Activated naive CD8-positive, alpha-beta T cell treated with anti-CD3 and anti-CD28 coated beads, Interleukin-2, amount 10 ng/mL, durations not matched to agents 7 days and 5 days (primary cell): ENCODE measurements around the gene PLA2G15. TPM values are rescaled to one million over a fixed set of nuclear protein-coding genes. Genes with fewer than 3 reads are reported as not detected.
A peak's percentile ranks its signal among the peaks of the same experiment; 100 is the strongest.

ENCODE experiments used
- ATAC-seq: fragments of 150-1000 bp; cut with Tn5 transposase; one replicate; pipeline ENCODE4 v1.10.0; 2021; ENCODE audit warnings: low read depth, moderate library complexity
- POLR2A ChIA-PET: fragments of 350-600 bp; sonication (Branson Sonifier 250); formaldehyde crosslinking; loops from one replicate; lab custom pipeline; 2021; ENCODE audit warnings: antibody characterized with exemption; lab: Charles Lee
- DNase-seq: peaks from one replicate; pipeline ENCODE4 v3.0.0; 2021
- H3K27ac Mint-ChIP-seq: one replicate; pipeline ENCODE4 v1.8.0; 2022; ENCODE audit warnings: mild to moderate bottlenecking, mixed read lengths
- H3K27me3 Mint-ChIP-seq: one replicate; pipeline ENCODE4 v1.8.0; 2022; ENCODE audit warnings: mild to moderate bottlenecking, moderate library complexity, mixed read lengths
- H3K36me3 Mint-ChIP-seq: one replicate; pipeline ENCODE4 v1.8.0; 2021; ENCODE audit warnings: mild to moderate bottlenecking, mixed read lengths
- H3K4me1 Mint-ChIP-seq: one replicate; pipeline ENCODE4 v1.8.0; 2021; ENCODE audit warnings: mixed read lengths
- H3K4me3 Mint-ChIP-seq: one replicate; pipeline ENCODE4 v1.8.0; 2022; ENCODE audit warnings: mild to moderate bottlenecking, moderate library complexity, mixed read lengths
- H3K9me3 Mint-ChIP-seq: one replicate; pipeline ENCODE4 v1.8.0; 2021; ENCODE audit warnings: mixed read lengths
- total RNA-seq, 2 experiments: library from RNA; stranded (reverse); gene quantifications; one replicate each; pipeline ENCODE4 v1.2.3, GENCODE V29; 2021

Gene PLA2G15
- 10 to 100 TPM; 10.8 to 12.5 TPM for total RNA-seq

- Mint-ChIP-seq H3K27ac (peak within 1 kb of the TSS; percentile 82), H3K4me3 (peak within 1 kb of the TSS; percentile 91), H3K4me1 (peaks cover 23% of the 10 kb centered on the region), H3K27me3 (no peaks in the 10 kb centered on the region), H3K36me3 (no peaks in the 10 kb centered on the region), H3K9me3 (no peaks in the 10 kb centered on the region)
- POLR2A ChIA-PET = interaction anchor here (0.5 to 3.2 kb wide), 13 partner anchors 8 to 1247 kb away, joined by 3 to 14 read pairs (median 3); partner anchors contain the start of genes NFATC3, PRMT7, SLC7A6 and SLC7A6OS
- DNase-seq (peak; percentile 96), ATAC-seq (peak; percentile 96)
Measured at GRCh38 chr16:68244903-68245853, at the start of gene PLA2G15. TSS of gene PLA2G15 (plus strand) at chr16:68245373. CDS start at chr16:68245427, 54 bp downstream.

GRCh38 chr16:68197250-68197649, 47.9 kb upstream of the PLA2G15 start:
- Mint-ChIP-seq H3K4me1 (peaks cover 9% of the 10 kb centered on the region), H3K27ac (no peak overlapping the region), H3K9me3 (no peaks in the 10 kb centered on the region), H3K4me3 (no peak overlapping the region), H3K27me3 (no peaks in the 10 kb centered on the region), H3K36me3 (peaks cover 26% of the 10 kb centered on the region)
- no peak for ATAC-seq
- POLR2A ChIA-PET = interaction anchor here (0.6 kb wide), 1 partner anchor 54 kb away, joined by 3 read pairs; no protein-coding TSS in a partner anchor
- DNase-seq = no peak

GRCh38 chr16:68200088-68200783, 44.9 kb upstream of the PLA2G15 start:
- no peak overlapping the region for H3K4me3 Mint-ChIP-seq
- peak overlapping the region; percentile 30 for H3K27ac Mint-ChIP-seq
- no peaks in the 10 kb centered on the region for H3K27me3 Mint-ChIP-seq
- POLR2A ChIA-PET = no interaction called here
- H3K36me3 Mint-ChIP-seq = peaks cover 11% of the 10 kb centered on the region
- H3K9me3 Mint-ChIP-seq = no peaks in the 10 kb centered on the region
- DNase-seq = no peak
- ATAC-seq = no peak
- H3K4me1 Mint-ChIP-seq = peaks cover 9% of the 10 kb centered on the region

GRCh38 chr16:68202091-68202519, 43.1 kb upstream of the PLA2G15 start:
- Mint-ChIP-seq H3K36me3 (peaks cover 14% of the 10 kb centered on the region), H3K27ac (peak overlapping the region; percentile 38), H3K4me3 (no peak overlapping the region), H3K9me3 (no peaks in the 10 kb centered on the region), H3K4me1 (peaks cover 12% of the 10 kb centered on the region), H3K27me3 (no peaks in the 10 kb centered on the region)
- POLR2A ChIA-PET = no interaction called here
- ATAC-seq (no peak), DNase-seq (no peak)

- Mint-ChIP-seq H3K4me3 (no peak overlapping the region), H3K36me3 (peaks cover 29% of the 10 kb centered on the region), H3K27me3 (no peaks in the 10 kb centered on the region), H3K4me1 (peaks cover 24% of the 10 kb centered on the region), H3K27ac (peak overlapping the region; percentile 38), H3K9me3 (no peaks in the 10 kb centered on the region)
- POLR2A ChIA-PET = interaction anchor here (0.7 kb wide), 3 partner anchors 64 to 105 kb away, joined by 3 to 4 read pairs (median 3); no protein-coding TSS in a partner anchor
- DNase-seq = no peak
- no peak for ATAC-seq
Measured at GRCh38 chr16:68206245-68206644, 38.9 kb upstream of the PLA2G15 start.

- Mint-ChIP-seq H3K4me3 (no peak overlapping the region), H3K27me3 (no peaks in the 10 kb centered on the region), H3K27ac (peak overlapping the region; percentile 38), H3K4me1 (peaks cover 27% of the 10 kb centered on the region), H3K36me3 (peaks cover 20% of the 10 kb centered on the region), H3K9me3 (no peaks in the 10 kb centered on the region)
- POLR2A ChIA-PET = no interaction called here
- ATAC-seq = no peak
- DNase-seq = no peak
Measured at GRCh38 chr16:68214726-68215125, 30.4 kb upstream of the PLA2G15 start.

GRCh38 chr16:68215302-68215701, 29.9 kb upstream of the PLA2G15 start:
- DNase-seq (no peak), ATAC-seq (no peak)
- H3K4me1 Mint-ChIP-seq = peaks cover 24% of the 10 kb centered on the region
- no peaks in the 10 kb centered on the region for H3K27me3 Mint-ChIP-seq
- H3K9me3 Mint-ChIP-seq = no peaks in the 10 kb centered on the region
- peaks cover 20% of the 10 kb centered on the region for H3K36me3 Mint-ChIP-seq
- H3K27ac Mint-ChIP-seq = peak overlapping the region; percentile 72
- POLR2A ChIA-PET = no interaction called here
- no peak overlapping the region for H3K4me3 Mint-ChIP-seq

GRCh38 chr16:68216240-68216639, 28.9 kb upstream of the PLA2G15 start:
- DNase-seq (no peak), ATAC-seq (no peak)
- Mint-ChIP-seq H3K4me3 (no peak overlapping the region), H3K36me3 (peaks cover 18% of the 10 kb centered on the region), H3K27me3 (no peaks in the 10 kb centered on the region), H3K9me3 (no peaks in the 10 kb centered on the region), H3K4me1 (peaks cover 15% of the 10 kb centered on the region), H3K27ac (peak overlapping the region; percentile 12)
- POLR2A ChIA-PET = no interaction called here

GRCh38 chr16:68217506-68217905, 27.7 kb upstream of the PLA2G15 start:
- no peak overlapping the region for H3K4me3 Mint-ChIP-seq
- no peaks in the 10 kb centered on the region for H3K9me3 Mint-ChIP-seq
- no peak for ATAC-seq
- peak overlapping the region; percentile 35 for H3K27ac Mint-ChIP-seq
- H3K4me1 Mint-ChIP-seq = peaks cover 9% of the 10 kb centered on the region
- peaks cover 19% of the 10 kb centered on the region for H3K36me3 Mint-ChIP-seq
- POLR2A ChIA-PET = no interaction called here
- DNase-seq = no peak
- H3K27me3 Mint-ChIP-seq = no peaks in the 10 kb centered on the region

- ATAC-seq (no peak), DNase-seq (no peak)
- Mint-ChIP-seq H3K36me3 (peaks cover 15% of the 10 kb centered on the region), H3K27ac (peak overlapping the region; percentile 28), H3K9me3 (no peaks in the 10 kb centered on the region), H3K27me3 (no peaks in the 10 kb centered on the region), H3K4me1 (peaks cover 8% of the 10 kb centered on the region), H3K4me3 (no peak overlapping the region)
- POLR2A ChIA-PET = no interaction called here
Measured at GRCh38 chr16:68219725-68220351, 25.3 kb upstream of the PLA2G15 start.

GRCh38 chr16:68223072-68223471, 22.1 kb upstream of the PLA2G15 start:
- no peak for DNase-seq
- H3K27ac Mint-ChIP-seq = no peak overlapping the region
- ATAC-seq = no peak
- H3K36me3 Mint-ChIP-seq = peaks cover 12% of the 10 kb centered on the region
- no peak overlapping the region for H3K4me3 Mint-ChIP-seq
- no peaks in the 10 kb centered on the region for H3K9me3 Mint-ChIP-seq
- POLR2A ChIA-PET = interaction anchor here (1.0 kb wide), 1 partner anchor 11 kb away, joined by 3 read pairs; no protein-coding TSS in a partner anchor
- H3K4me1 Mint-ChIP-seq = peaks cover 27% of the 10 kb centered on the region
- no peaks in the 10 kb centered on the region for H3K27me3 Mint-ChIP-seq

- Mint-ChIP-seq H3K9me3 (no peaks in the 10 kb centered on the region), H3K27ac (peak overlapping the region; percentile 27), H3K4me3 (no peak overlapping the region), H3K27me3 (no peaks in the 10 kb centered on the region), H3K36me3 (peaks cover 14% of the 10 kb centered on the region), H3K4me1 (peaks cover 34% of the 10 kb centered on the region)
- no peak for ATAC-seq
- DNase-seq = no peak
- POLR2A ChIA-PET = interaction anchor here (0.6 to 1.5 kb wide), 2 partner anchors 15 to 147 kb away, joined by 5 read pairs; no protein-coding TSS in a partner anchor
Measured at GRCh38 chr16:68226116-68226515, 19.1 kb upstream of the PLA2G15 start.
